HL-60 (cell line): Measurements from ENCODE around the gene GHITM.

Experiments
- GABPA ChIP-seq: IDR thresholded peaks from 2 replicates; pipeline ENCODE4 v1.6.1; 2012; ENCODE audit warnings: low read depth
- POLR2AphosphoS5 ChIP-seq: IDR thresholded peaks from 2 replicates; pipeline ENCODE4 v1.6.1; 2012; ENCODE audit warnings: low read depth
- TF ChIP-seq, protein P1 (sequence below): IDR thresholded peaks from one replicate; pipeline ENCODE4 v1.5.1; 2011; ENCODE audit warnings: low read length, control low read depth, inconsistent platforms; ENCODE audit not compliant: insufficient read depth

GRCh38 chr10:84123362-84123761 is 15.9 kb upstream of the GHITM start:
- TF ChIP-seq, protein P1, sequence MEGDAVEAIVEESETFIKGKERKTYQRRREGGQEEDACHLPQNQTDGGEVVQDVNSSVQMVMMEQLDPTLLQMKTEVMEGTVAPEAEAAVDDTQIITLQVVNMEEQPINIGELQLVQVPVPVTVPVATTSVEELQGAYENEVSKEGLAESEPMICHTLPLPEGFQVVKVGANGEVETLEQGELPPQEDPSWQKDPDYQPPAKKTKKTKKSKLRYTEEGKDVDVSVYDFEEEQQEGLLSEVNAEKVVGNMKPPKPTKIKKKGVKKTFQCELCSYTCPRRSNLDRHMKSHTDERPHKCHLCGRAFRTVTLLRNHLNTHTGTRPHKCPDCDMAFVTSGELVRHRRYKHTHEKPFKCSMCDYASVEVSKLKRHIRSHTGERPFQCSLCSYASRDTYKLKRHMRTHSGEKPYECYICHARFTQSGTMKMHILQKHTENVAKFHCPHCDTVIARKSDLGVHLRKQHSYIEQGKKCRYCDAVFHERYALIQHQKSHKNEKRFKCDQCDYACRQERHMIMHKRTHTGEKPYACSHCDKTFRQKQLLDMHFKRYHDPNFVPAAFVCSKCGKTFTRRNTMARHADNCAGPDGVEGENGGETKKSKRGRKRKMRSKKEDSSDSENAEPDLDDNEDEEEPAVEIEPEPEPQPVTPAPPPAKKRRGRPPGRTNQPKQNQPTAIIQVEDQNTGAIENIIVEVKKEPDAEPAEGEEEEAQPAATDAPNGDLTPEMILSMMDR = no peak
- TF ChIP-seq GABPA (no peak), POLR2AphosphoS5 (no peak)
